DND-41 (cell line): ENCODE results near the gene PSMB10.

Source experiments
- EZH2 ChIP-seq: IDR thresholded peaks from 3 replicates; pipeline ENCODE4 v1.6.1; 2012; ENCODE audit warnings: borderline replicate concordance, low read depth, mild to moderate bottlenecking, moderate library complexity, low read length, inconsistent platforms; ENCODE audit not compliant: severe bottlenecking
- TF ChIP-seq, protein P1 (sequence below): IDR thresholded peaks from 2 replicates; pipeline ENCODE4 v1.5.1; 2012; ENCODE audit warnings: borderline replicate concordance, low read length, moderate library complexity, mild to moderate bottlenecking; ENCODE audit not compliant: poor library complexity, severe bottlenecking; ENCODE audit errors: extremely low read depth

DNA sequence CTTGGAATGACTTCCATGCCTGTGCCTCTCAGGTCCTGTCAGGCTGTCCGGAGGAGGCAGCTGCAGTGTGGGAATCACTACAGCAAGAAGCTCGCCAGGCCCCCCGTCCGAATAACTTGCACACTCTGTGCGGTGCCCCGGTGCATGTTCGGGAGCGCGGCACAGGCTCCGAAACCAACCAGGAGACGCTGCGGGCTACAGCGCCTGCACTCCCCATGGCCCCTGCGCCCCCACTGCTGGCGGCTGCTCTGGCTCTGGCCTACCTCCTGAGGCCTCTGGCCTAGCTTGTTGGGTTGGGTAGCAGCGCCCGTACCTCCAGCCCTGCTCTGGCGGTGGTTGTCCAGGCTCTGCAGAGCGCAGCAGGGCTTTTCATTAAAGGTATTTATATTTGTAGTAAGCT is 50.7 kb downstream of the PSMB10 start:
- TF ChIP-seq, protein P1, sequence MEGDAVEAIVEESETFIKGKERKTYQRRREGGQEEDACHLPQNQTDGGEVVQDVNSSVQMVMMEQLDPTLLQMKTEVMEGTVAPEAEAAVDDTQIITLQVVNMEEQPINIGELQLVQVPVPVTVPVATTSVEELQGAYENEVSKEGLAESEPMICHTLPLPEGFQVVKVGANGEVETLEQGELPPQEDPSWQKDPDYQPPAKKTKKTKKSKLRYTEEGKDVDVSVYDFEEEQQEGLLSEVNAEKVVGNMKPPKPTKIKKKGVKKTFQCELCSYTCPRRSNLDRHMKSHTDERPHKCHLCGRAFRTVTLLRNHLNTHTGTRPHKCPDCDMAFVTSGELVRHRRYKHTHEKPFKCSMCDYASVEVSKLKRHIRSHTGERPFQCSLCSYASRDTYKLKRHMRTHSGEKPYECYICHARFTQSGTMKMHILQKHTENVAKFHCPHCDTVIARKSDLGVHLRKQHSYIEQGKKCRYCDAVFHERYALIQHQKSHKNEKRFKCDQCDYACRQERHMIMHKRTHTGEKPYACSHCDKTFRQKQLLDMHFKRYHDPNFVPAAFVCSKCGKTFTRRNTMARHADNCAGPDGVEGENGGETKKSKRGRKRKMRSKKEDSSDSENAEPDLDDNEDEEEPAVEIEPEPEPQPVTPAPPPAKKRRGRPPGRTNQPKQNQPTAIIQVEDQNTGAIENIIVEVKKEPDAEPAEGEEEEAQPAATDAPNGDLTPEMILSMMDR = no peak
- no peak for TF ChIP-seq EZH2
